ENCODE data around the gene MYCBPAP.

MYCBPAP gene

DNA sequence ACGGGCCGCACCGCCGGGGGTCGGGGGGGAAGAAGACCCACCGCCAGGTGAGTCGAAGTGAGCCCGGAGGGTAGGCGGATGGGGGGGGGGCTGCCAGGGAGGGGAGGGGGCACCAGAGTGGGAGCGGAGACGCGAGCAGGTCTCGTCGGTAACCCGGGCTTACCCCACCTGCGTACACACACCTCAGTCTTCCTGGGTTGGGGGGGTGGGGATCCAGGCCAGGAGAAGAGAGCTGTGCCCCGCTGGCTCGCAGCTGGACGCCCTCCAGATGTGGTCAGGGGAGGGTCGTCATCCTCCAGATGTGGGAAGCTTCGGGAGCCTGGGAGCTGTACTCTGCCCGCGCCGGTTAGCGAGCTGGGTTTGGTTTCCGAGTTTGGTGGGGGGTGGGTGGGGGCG is 53.5 kb downstream of the MYCBPAP start:
- H3K36me3 ChIP-seq (ENCODE audit: control insufficient read depth, insufficient read depth, low read length, severe bottlenecking) = no peaks in the 10 kb centered on the region
- no peaks in the 10 kb centered on the region for H3K9me3 ChIP-seq (ENCODE audit: control insufficient read depth, low read length)
- H3K4me3 ChIP-seq (ENCODE audit: low read length) = no peak overlapping the region
- peaks cover 28% of the 10 kb centered on the region for H3K4me1 ChIP-seq (ENCODE audit: control insufficient read depth, insufficient read depth, low read length)
- no peaks in the 10 kb centered on the region for H3K27me3 ChIP-seq (replicated peaks; ENCODE audit: control insufficient read depth, insufficient read depth, low read length)
- DNase-seq (ENCODE audit: low read depth) = no peak
- no peak overlapping the region for H3K9ac ChIP-seq (ENCODE audit: low read length)

GRCh38 chr17:50562242-50563091 is 54.2 kb downstream of the MYCBPAP start:
- no peaks in the 10 kb centered on the region for H3K36me3 ChIP-seq (ENCODE audit: control insufficient read depth, insufficient read depth, low read length, severe bottlenecking)
- DNase-seq (ENCODE audit: low read depth) = peak; percentile 39
- H3K9ac ChIP-seq (ENCODE audit: low read length) = no peak overlapping the region
- H3K27me3 ChIP-seq (replicated peaks; ENCODE audit: control insufficient read depth, insufficient read depth, low read length) = no peaks in the 10 kb centered on the region
- no peak overlapping the region for H3K4me3 ChIP-seq (ENCODE audit: low read length)
- peaks cover 28% of the 10 kb centered on the region for H3K4me1 ChIP-seq (ENCODE audit: control insufficient read depth, insufficient read depth, low read length)
- no peaks in the 10 kb centered on the region for H3K9me3 ChIP-seq (ENCODE audit: control insufficient read depth, low read length)

GRCh38 chr17:50563092-50563511 is 54.9 kb downstream of the MYCBPAP start:
- no peak overlapping the region for H3K9ac ChIP-seq (ENCODE audit: low read length)
- H3K36me3 ChIP-seq (ENCODE audit: control insufficient read depth, insufficient read depth, low read length, severe bottlenecking) = no peaks in the 10 kb centered on the region
- H3K4me3 ChIP-seq (ENCODE audit: low read length) = no peak overlapping the region
- peaks cover 28% of the 10 kb centered on the region for H3K4me1 ChIP-seq (ENCODE audit: control insufficient read depth, insufficient read depth, low read length)
- DNase-seq (ENCODE audit: low read depth) = no peak
- H3K9me3 ChIP-seq (ENCODE audit: control insufficient read depth, low read length) = no peaks in the 10 kb centered on the region
- no peaks in the 10 kb centered on the region for H3K27me3 ChIP-seq (replicated peaks; ENCODE audit: control insufficient read depth, insufficient read depth, low read length)

DNA sequence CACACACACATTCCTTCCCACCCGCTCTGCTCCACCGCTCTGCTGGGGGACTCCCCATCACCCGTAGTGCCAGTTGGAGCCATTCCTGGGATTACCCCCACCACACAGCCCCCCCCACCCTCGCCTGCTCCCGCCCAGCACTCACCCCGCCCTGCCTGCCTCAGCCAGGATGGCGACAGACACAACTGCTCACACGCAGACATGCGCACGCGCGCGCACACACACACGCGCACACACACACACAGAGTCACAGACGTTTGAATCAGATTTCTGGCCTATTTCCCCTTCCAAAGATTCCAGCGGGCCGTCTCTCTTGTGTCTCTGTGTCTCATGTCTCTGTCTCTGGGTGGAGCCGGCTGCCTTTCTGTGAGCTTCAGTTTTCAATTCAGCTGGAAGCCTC is 56.7 kb downstream of the MYCBPAP start:
- Histone ChIP-seq H3K4me1 (ENCODE audit: control insufficient read depth, insufficient read depth, low read length) (peaks cover 16% of the 10 kb centered on the region), H3K27me3 (replicated peaks; ENCODE audit: control insufficient read depth, insufficient read depth, low read length) (no peaks in the 10 kb centered on the region)
- DNase-seq (ENCODE audit: low read depth) = peak; percentile 85

GRCh38 chr17:50565402-50566350 is 57.4 kb downstream of the MYCBPAP start:
- no peak for DNase-seq (ENCODE audit: low read depth)
- Histone ChIP-seq H3K9me3 (ENCODE audit: control insufficient read depth, low read length) (no peaks in the 10 kb centered on the region), H3K9ac (ENCODE audit: low read length) (peak overlapping the region; percentile 52), H3K4me1 (ENCODE audit: control insufficient read depth, insufficient read depth, low read length) (peaks cover 12% of the 10 kb centered on the region), H3K4me3 (ENCODE audit: low read length) (no peak overlapping the region), H3K36me3 (ENCODE audit: control insufficient read depth, insufficient read depth, low read length, severe bottlenecking) (no peaks in the 10 kb centered on the region), H3K27me3 (replicated peaks; ENCODE audit: control insufficient read depth, insufficient read depth, low read length) (no peaks in the 10 kb centered on the region)

More for the DNA sequence above, 56.7 kb downstream of the MYCBPAP start:
- no peaks in the 10 kb centered on the region for H3K36me3 ChIP-seq (ENCODE audit: control insufficient read depth, insufficient read depth, low read length, severe bottlenecking)
- peak overlapping the region; percentile 69 for H3K4me3 ChIP-seq (ENCODE audit: low read length)
- H3K9me3 ChIP-seq (ENCODE audit: control insufficient read depth, low read length) = no peaks in the 10 kb centered on the region
- H3K9ac ChIP-seq (ENCODE audit: low read length) = peak overlapping the region; percentile 74

DNA sequence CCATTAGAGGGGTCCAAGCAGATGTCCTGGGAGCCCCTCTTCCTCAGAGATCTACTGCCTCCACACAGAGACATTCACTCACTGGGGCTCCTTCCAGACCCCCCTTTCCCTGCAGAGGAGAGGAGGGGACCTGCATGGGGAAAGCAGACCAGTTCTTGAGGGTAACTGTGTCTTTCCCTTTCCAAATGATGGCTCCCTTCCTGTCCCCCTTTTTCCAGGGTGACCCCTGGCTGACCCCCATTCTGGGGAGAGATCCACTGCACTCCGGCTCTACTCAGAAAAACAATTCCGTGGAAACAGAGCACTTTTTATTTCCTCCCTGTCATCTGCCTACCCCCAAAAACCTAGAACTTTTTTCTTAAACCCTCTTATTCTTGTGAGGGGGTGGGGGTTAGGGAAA is 58.6 kb downstream of the MYCBPAP start:
- Histone ChIP-seq H3K9me3 (ENCODE audit: control insufficient read depth, low read length) (no peaks in the 10 kb centered on the region), H3K36me3 (ENCODE audit: control insufficient read depth, insufficient read depth, low read length, severe bottlenecking) (no peaks in the 10 kb centered on the region), H3K4me1 (ENCODE audit: control insufficient read depth, insufficient read depth, low read length) (peaks cover 12% of the 10 kb centered on the region), H3K9ac (ENCODE audit: low read length) (no peak overlapping the region), H3K4me3 (ENCODE audit: low read length) (no peak overlapping the region), H3K27me3 (replicated peaks; ENCODE audit: control insufficient read depth, insufficient read depth, low read length) (no peaks in the 10 kb centered on the region)
- DNase-seq (ENCODE audit: low read depth) = no peak

DNA sequence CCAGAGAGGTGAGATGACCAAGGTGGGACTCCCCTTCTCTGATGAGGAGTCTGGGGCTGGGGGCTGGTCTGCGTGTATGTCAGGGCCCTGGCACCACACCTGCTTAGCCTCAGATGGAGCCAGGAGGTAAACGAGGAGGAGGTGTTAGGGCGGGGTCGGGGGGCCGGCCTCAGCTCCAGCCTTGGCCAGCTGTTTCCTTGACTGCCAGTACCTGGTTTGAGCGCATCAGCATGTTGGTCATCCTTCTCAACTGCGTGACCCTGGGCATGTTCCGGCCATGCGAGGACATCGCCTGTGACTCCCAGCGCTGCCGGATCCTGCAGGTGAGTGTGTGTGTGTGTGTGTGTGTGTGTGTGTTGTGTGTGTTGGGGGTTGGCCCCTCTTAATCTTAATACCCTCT is 60.4 kb downstream of the MYCBPAP start:
- H3K4me1 ChIP-seq (ENCODE audit: control insufficient read depth, insufficient read depth, low read length) = peaks cover 11% of the 10 kb centered on the region
- no peak overlapping the region for H3K9ac ChIP-seq (ENCODE audit: low read length)
- H3K4me3 ChIP-seq (ENCODE audit: low read length) = no peak overlapping the region

DNA sequence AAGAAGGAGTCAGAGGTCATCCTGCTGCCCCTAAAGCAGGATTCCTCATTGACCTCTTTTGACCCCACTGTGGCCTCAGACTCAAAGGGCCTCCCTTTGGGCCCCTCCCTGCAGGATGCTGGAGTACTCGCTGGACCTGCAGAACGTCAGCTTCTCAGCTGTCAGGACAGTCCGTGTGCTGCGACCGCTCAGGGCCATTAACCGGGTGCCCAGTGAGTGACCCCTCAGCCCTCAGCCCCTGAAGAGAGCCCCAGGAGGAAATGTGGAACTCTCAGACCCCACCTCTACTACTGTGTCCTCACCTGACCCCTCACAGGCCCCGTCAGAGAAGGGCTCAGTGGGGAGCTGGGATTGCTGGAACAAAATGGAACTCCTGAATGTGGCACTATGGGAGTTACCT is 61.4 kb downstream of the MYCBPAP start:
- no peak overlapping the region for H3K4me3 ChIP-seq (ENCODE audit: low read length)
- no peaks in the 10 kb centered on the region for H3K27me3 ChIP-seq (replicated peaks; ENCODE audit: control insufficient read depth, insufficient read depth, low read length)
- no peaks in the 10 kb centered on the region for H3K9me3 ChIP-seq (ENCODE audit: control insufficient read depth, low read length)
- H3K4me1 ChIP-seq (ENCODE audit: control insufficient read depth, insufficient read depth, low read length) = peaks cover 4% of the 10 kb centered on the region
- no peak overlapping the region for H3K9ac ChIP-seq (ENCODE audit: low read length)
- no peaks in the 10 kb centered on the region for H3K36me3 ChIP-seq (ENCODE audit: control insufficient read depth, insufficient read depth, low read length, severe bottlenecking)
- DNase-seq (ENCODE audit: low read depth) = no peak

More for the DNA sequence above, 60.4 kb downstream of the MYCBPAP start:
- H3K36me3 ChIP-seq (ENCODE audit: control insufficient read depth, insufficient read depth, low read length, severe bottlenecking) = no peaks in the 10 kb centered on the region
- DNase-seq (ENCODE audit: low read depth) = no peak
- no peaks in the 10 kb centered on the region for H3K27me3 ChIP-seq (replicated peaks; ENCODE audit: control insufficient read depth, insufficient read depth, low read length)
- no peaks in the 10 kb centered on the region for H3K9me3 ChIP-seq (ENCODE audit: control insufficient read depth, low read length)

DNA sequence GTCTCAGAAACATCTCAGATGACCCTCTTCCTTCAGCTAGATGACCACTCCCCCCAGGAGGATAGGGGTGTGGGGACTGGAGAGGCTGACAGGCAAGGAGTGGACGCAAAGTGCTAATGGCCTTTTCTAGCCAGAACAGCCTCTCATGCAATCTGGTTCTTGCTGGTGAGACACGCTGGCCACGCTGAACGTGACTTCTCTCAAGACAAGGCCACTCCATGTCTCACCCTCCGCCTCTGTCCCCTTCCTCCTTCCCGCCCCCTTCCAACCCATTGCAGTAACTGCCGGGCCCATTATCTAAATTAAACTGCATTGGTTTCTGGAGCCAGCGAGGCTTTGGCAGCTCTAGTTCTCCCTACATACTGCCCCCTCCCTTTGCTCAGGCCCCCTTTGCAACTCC is 61.8 kb downstream of the MYCBPAP start:
- Histone ChIP-seq H3K9me3 (ENCODE audit: control insufficient read depth, low read length) (no peaks in the 10 kb centered on the region), H3K4me1 (ENCODE audit: control insufficient read depth, insufficient read depth, low read length) (peaks cover 1% of the 10 kb centered on the region), H3K36me3 (ENCODE audit: control insufficient read depth, insufficient read depth, low read length, severe bottlenecking) (no peaks in the 10 kb centered on the region), H3K9ac (ENCODE audit: low read length) (no peak overlapping the region), H3K4me3 (ENCODE audit: low read length) (no peak overlapping the region), H3K27me3 (replicated peaks; ENCODE audit: control insufficient read depth, insufficient read depth, low read length) (no peaks in the 10 kb centered on the region)
- DNase-seq (ENCODE audit: low read depth) = no peak

- Histone ChIP-seq H3K27me3 (replicated peaks; ENCODE audit: control insufficient read depth, insufficient read depth, low read length) (no peaks in the 10 kb centered on the region), H3K36me3 (ENCODE audit: control insufficient read depth, insufficient read depth, low read length, severe bottlenecking) (no peaks in the 10 kb centered on the region), H3K9ac (ENCODE audit: low read length) (no peak overlapping the region), H3K4me3 (ENCODE audit: low read length) (no peak overlapping the region), H3K4me1 (ENCODE audit: control insufficient read depth, insufficient read depth, low read length) (no peaks in the 10 kb centered on the region), H3K9me3 (ENCODE audit: control insufficient read depth, low read length) (no peaks in the 10 kb centered on the region)
- no peak for DNase-seq (ENCODE audit: low read depth)
Measured at GRCh38 chr17:50570528-50570927, 62.3 kb downstream of the MYCBPAP start.

GRCh38 chr17:50571681-50572080 is 63.4 kb downstream of the MYCBPAP start:
- Histone ChIP-seq H3K4me1 (ENCODE audit: control insufficient read depth, insufficient read depth, low read length) (no peaks in the 10 kb centered on the region), H3K4me3 (ENCODE audit: low read length) (no peak overlapping the region), H3K9me3 (ENCODE audit: control insufficient read depth, low read length) (no peaks in the 10 kb centered on the region), H3K9ac (ENCODE audit: low read length) (no peak overlapping the region), H3K36me3 (ENCODE audit: control insufficient read depth, insufficient read depth, low read length, severe bottlenecking) (no peaks in the 10 kb centered on the region), H3K27me3 (replicated peaks; ENCODE audit: control insufficient read depth, insufficient read depth, low read length) (no peaks in the 10 kb centered on the region)
- no peak for DNase-seq (ENCODE audit: low read depth)
